ENCODE measurements around the gene TOR1B.
"Not testable (repeated sequence)": the region's sequence is repeated elsewhere in the genome, so short reads cannot be mapped to it uniquely, and the experiment has no call there.

The TOR1B gene

GRCh38 chr9:129774791-129775447 is 28.1 kb upstream of the TOR1B start:
- no CpG with 5 or more reads among the region's 20 CpGs for WGBS, 2 donors (ENCODE audit: extremely low coverage in 2 of 2, insufficient read length in 2 of 2, insufficient replicate concordance in 1 of 2)
- no peaks in the 10 kb centered on the region for H3K79me1 ChIP-seq (ENCODE audit: low read depth, low read length)

GRCh38 chr9:129775448-129775798 is 27.6 kb upstream of the TOR1B start:
- no peaks in the 10 kb centered on the region for H3K36me3 ChIP-seq (replicated peaks in 1 of 2; ENCODE audit: control insufficient read depth in 2 of 2, insufficient read depth in 2 of 2, low read length in 2 of 2)
- no peak overlapping the region for H2BK120ac ChIP-seq (ENCODE audit: low read depth, low read length)
- H3K18ac ChIP-seq (ENCODE audit: low read length) = peak overlapping the region; percentile 20
- WGBS, 2 donors (ENCODE audit: extremely low coverage in 2 of 2, insufficient read length in 2 of 2, insufficient replicate concordance in 1 of 2) = no CpG with 5 or more reads among the region's 2 CpGs
- no peak overlapping the region for H3K4me2 ChIP-seq (ENCODE audit: insufficient read depth, low read length, poor library complexity, severe bottlenecking)
- no peak overlapping the region for H3K14ac ChIP-seq (ENCODE audit: low read length)
- H4K91ac ChIP-seq (ENCODE audit: low read depth, low read length, poor library complexity) = no peak overlapping the region
- peak overlapping the region; percentile 74 for H2AK5ac ChIP-seq (ENCODE audit: low read depth, low read length)
- no peak overlapping the region for H3K4me3 ChIP-seq (ENCODE audit: low read length in 2 of 2)
- H2BK12ac ChIP-seq (ENCODE audit: low read length) = no peak overlapping the region
- H3K27me3 ChIP-seq (ENCODE audit: control insufficient read depth in 3 of 3, insufficient read depth in 3 of 3, low read depth in 1 of 3, low read length in 3 of 3) = peaks cover 0 to 2% (median 0%) of the 10 kb centered on the region in 3 experiments
- H3K79me1 ChIP-seq (ENCODE audit: low read depth, low read length) = no peaks in the 10 kb centered on the region
- H3K9me3 ChIP-seq (replicated peaks in 1 of 2; ENCODE audit: control insufficient read depth in 2 of 2, insufficient read depth in 1 of 2, low read depth in 1 of 2, low read length in 2 of 2) = no peaks in the 10 kb centered on the region
- DNase-seq (ENCODE audit: low spot score) = no peak
- H3K4me1 ChIP-seq (ENCODE audit: control insufficient read depth in 2 of 2, insufficient read depth in 1 of 2, low read depth in 1 of 2, low read length in 2 of 2) = peaks cover 5 to 7% of the 10 kb centered on the region in 2 donors
- no peak overlapping the region for H4K8ac ChIP-seq (ENCODE audit: low read depth, low read length)
- no peak overlapping the region for H2BK15ac ChIP-seq (ENCODE audit: low read length)
- H2AFZ ChIP-seq (ENCODE audit: low read length) = no peak overlapping the region
- no peak overlapping the region for H2BK5ac ChIP-seq (ENCODE audit: low read length)
- H3K27ac ChIP-seq (replicated peaks; ENCODE audit: low read length) = no peak overlapping the region
- no peak overlapping the region for H3K4ac ChIP-seq (ENCODE audit: low read length)
- H3K9ac ChIP-seq (ENCODE audit: low read depth, low read length, poor library complexity) = peak overlapping the region; percentile 38
- no peak overlapping the region for H3K23ac ChIP-seq (ENCODE audit: low read depth, low read length, poor library complexity)

More at GRCh38 chr9:129774791-129775447, 28.1 kb upstream of the TOR1B start:
- Histone ChIP-seq H3K9ac (ENCODE audit: low read depth, low read length, poor library complexity) (peak overlapping the region; percentile 38), H3K14ac (ENCODE audit: low read length) (no peak overlapping the region), H3K27ac (replicated peaks; ENCODE audit: low read length) (no peak overlapping the region), H2BK12ac (ENCODE audit: low read length) (no peak overlapping the region), H3K4me1 (ENCODE audit: control insufficient read depth in 2 of 2, insufficient read depth in 1 of 2, low read depth in 1 of 2, low read length in 2 of 2) (peaks cover 5 to 7% of the 10 kb centered on the region in 2 donors), H2BK15ac (ENCODE audit: low read length) (no peak overlapping the region), H3K4me2 (ENCODE audit: insufficient read depth, low read length, poor library complexity, severe bottlenecking) (no peak overlapping the region), H3K9me3 (replicated peaks in 1 of 2; ENCODE audit: control insufficient read depth in 2 of 2, insufficient read depth in 1 of 2, low read depth in 1 of 2, low read length in 2 of 2) (no peaks in the 10 kb centered on the region), H2BK120ac (ENCODE audit: low read depth, low read length) (no peak overlapping the region), H4K91ac (ENCODE audit: low read depth, low read length, poor library complexity) (no peak overlapping the region), H2AK5ac (ENCODE audit: low read depth, low read length) (peak overlapping the region; percentile 74), H3K36me3 (replicated peaks in 1 of 2; ENCODE audit: control insufficient read depth in 2 of 2, insufficient read depth in 2 of 2, low read length in 2 of 2) (no peaks in the 10 kb centered on the region), H3K4me3 (ENCODE audit: low read length in 2 of 2) (no peak overlapping the region), H3K4ac (ENCODE audit: low read length) (no peak overlapping the region), H2BK5ac (ENCODE audit: low read length) (no peak overlapping the region), H4K8ac (ENCODE audit: low read depth, low read length) (no peak overlapping the region), H3K27me3 (ENCODE audit: control insufficient read depth in 3 of 3, insufficient read depth in 3 of 3, low read depth in 1 of 3, low read length in 3 of 3) (peaks cover 0 to 3% (median 0%) of the 10 kb centered on the region in 3 experiments), H3K18ac (ENCODE audit: low read length) (peak overlapping the region; percentile 8), H3K23ac (ENCODE audit: low read depth, low read length, poor library complexity) (no peak overlapping the region), H2AFZ (ENCODE audit: low read length) (no peak overlapping the region)
- DNase-seq (ENCODE audit: low spot score) = no peak

DNA sequence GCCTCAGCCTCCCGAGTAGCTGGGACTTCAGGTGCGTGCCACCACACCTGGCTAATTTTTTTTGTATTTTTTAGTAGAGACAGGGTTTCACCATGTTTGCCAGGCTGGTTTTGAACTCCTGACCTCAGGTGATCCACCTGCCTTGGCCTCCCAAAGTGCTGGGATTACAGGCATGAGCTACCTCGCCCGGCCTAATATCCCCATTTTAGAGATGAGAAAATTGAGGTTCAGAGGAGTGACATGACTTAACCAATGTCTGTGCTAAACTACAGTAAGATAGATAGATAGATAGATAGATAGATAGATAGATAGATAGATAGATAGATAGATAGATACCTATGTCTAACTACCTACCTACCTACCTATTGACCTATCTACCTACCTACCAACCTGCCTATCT is 26.9 kb upstream of the TOR1B start:
- WGBS, 2 donors (ENCODE audit: extremely low coverage in 2 of 2, insufficient read length in 2 of 2, insufficient replicate concordance in 1 of 2) = no CpG with 5 or more reads among the region's 4 CpGs
- H3K4me2 ChIP-seq (ENCODE audit: insufficient read depth, low read length, poor library complexity, severe bottlenecking); H3K4me3 ChIP-seq (ENCODE audit: low read length in 2 of 2); H2BK12ac ChIP-seq (ENCODE audit: low read length); H3K4me1 ChIP-seq (ENCODE audit: control insufficient read depth in 2 of 2, insufficient read depth in 1 of 2, low read depth in 1 of 2, low read length in 2 of 2); H4K91ac ChIP-seq (ENCODE audit: low read depth, low read length, poor library complexity); H3K14ac ChIP-seq (ENCODE audit: low read length); H3K18ac ChIP-seq (ENCODE audit: low read length); H3K4ac ChIP-seq (ENCODE audit: low read length); H2BK120ac ChIP-seq (ENCODE audit: low read depth, low read length); DNase-seq (ENCODE audit: low spot score); H2AK5ac ChIP-seq (ENCODE audit: low read depth, low read length); H3K36me3 ChIP-seq (replicated peaks in 1 of 2; ENCODE audit: control insufficient read depth in 2 of 2, insufficient read depth in 2 of 2, low read length in 2 of 2); H3K9me3 ChIP-seq (replicated peaks in 1 of 2; ENCODE audit: control insufficient read depth in 2 of 2, insufficient read depth in 1 of 2, low read depth in 1 of 2, low read length in 2 of 2); H3K79me1 ChIP-seq (ENCODE audit: low read depth, low read length); H3K9ac ChIP-seq (ENCODE audit: low read depth, low read length, poor library complexity); H3K23ac ChIP-seq (ENCODE audit: low read depth, low read length, poor library complexity); H4K8ac ChIP-seq (ENCODE audit: low read depth, low read length); H3K27me3 ChIP-seq (ENCODE audit: control insufficient read depth in 3 of 3, insufficient read depth in 3 of 3, low read depth in 1 of 3, low read length in 3 of 3); H2AFZ ChIP-seq (ENCODE audit: low read length); H3K27ac ChIP-seq (replicated peaks; ENCODE audit: low read length); H2BK15ac ChIP-seq (ENCODE audit: low read length); H2BK5ac ChIP-seq (ENCODE audit: low read length): not testable (repeated sequence)

DNA sequence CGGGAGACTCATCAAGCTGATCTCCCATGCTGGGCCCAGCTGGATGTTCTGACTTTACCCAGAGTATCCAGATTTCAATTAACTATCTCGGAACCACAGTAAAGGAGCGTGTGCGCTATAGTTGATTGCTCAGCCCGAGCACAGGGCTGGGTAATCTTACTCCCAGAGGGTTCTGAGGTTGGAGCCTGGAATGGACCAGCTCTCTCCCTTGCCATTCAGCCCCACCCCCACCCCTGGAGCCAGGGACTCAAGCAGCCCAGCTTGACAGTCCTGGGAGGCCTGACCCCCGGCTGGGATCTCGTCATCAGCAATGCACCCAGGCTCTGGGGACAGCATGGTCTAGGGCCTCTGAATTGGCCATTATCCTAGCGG is 26.4 kb upstream of the TOR1B start:
- Histone ChIP-seq H2AFZ (ENCODE audit: low read length) (peak overlapping the region; percentile 91), H3K4me1 (ENCODE audit: control insufficient read depth in 2 of 2, insufficient read depth in 1 of 2, low read depth in 1 of 2, low read length in 2 of 2) (peaks cover 5 to 7% of the 10 kb centered on the region in 2 donors), H3K18ac (ENCODE audit: low read length) (peak overlapping the region; percentile 67), H4K8ac (ENCODE audit: low read depth, low read length) (no peak overlapping the region), H3K23ac (ENCODE audit: low read depth, low read length, poor library complexity) (no peak overlapping the region), H3K4me3 (ENCODE audit: low read length in 2 of 2) (no peak overlapping the region), H2BK120ac (ENCODE audit: low read depth, low read length) (no peak overlapping the region), H2BK5ac (ENCODE audit: low read length) (no peak overlapping the region), H3K36me3 (replicated peaks in 1 of 2; ENCODE audit: control insufficient read depth in 2 of 2, insufficient read depth in 2 of 2, low read length in 2 of 2) (no peaks in the 10 kb centered on the region), H3K14ac (ENCODE audit: low read length) (no peak overlapping the region), H2BK15ac (ENCODE audit: low read length) (peak overlapping the region; percentile 49), H3K79me1 (ENCODE audit: low read depth, low read length) (no peaks in the 10 kb centered on the region), H3K4me2 (ENCODE audit: insufficient read depth, low read length, poor library complexity, severe bottlenecking) (no peak overlapping the region), H3K9me3 (replicated peaks in 1 of 2; ENCODE audit: control insufficient read depth in 2 of 2, insufficient read depth in 1 of 2, low read depth in 1 of 2, low read length in 2 of 2) (no peaks in the 10 kb centered on the region), H2AK5ac (ENCODE audit: low read depth, low read length) (peak overlapping the region; percentile 2), H4K91ac (ENCODE audit: low read depth, low read length, poor library complexity) (no peak overlapping the region), H3K4ac (ENCODE audit: low read length) (no peak overlapping the region), H3K9ac (ENCODE audit: low read depth, low read length, poor library complexity) (no peak overlapping the region), H2BK12ac (ENCODE audit: low read length) (no peak overlapping the region), H3K27ac (replicated peaks; ENCODE audit: low read length) (no peak overlapping the region), H3K27me3 (ENCODE audit: control insufficient read depth in 3 of 3, insufficient read depth in 3 of 3, low read depth in 1 of 3, low read length in 3 of 3) (no peaks in the 10 kb centered on the region)
- no CpG with 5 or more reads among the region's 8 CpGs for WGBS, 2 donors (ENCODE audit: extremely low coverage in 2 of 2, insufficient read length in 2 of 2, insufficient replicate concordance in 1 of 2)
- no peak for DNase-seq (ENCODE audit: low spot score)

Data from neuronal stem cell (in vitro differentiated cells).